ENCODE data around the gene ASIC2. TPM values are rescaled to one million over a fixed set of nuclear protein-coding genes. Genes with fewer than 3 reads are reported as not detected.

The ASIC2 gene
- total RNA-seq, 1 experiment from 2014 or later: 0.09 TPM

- Histone ChIP-seq H3K9me3 (ENCODE audit: insufficient read depth, low read depth) (no peaks in the 10 kb centered on the region), H3K4me2 (no peak overlapping the region), H3K79me2 (ENCODE audit: low read depth) (no peaks in the 10 kb centered on the region), H2AFZ (no peak overlapping the region), H3K27me3 (ENCODE audit: insufficient read depth, low read depth) (peaks cover 20% of the 10 kb centered on the region; the same call in 1 of the 2 replicates), H3K4me1 (replicated peaks; ENCODE audit: insufficient read depth) (no peaks in the 10 kb centered on the region), H3F3A (ENCODE audit: insufficient read depth, low read depth) (no peaks in the 10 kb centered on the region), H3K27ac (no peak overlapping the region), H3K4me3 (no peak overlapping the region), H3K9me2 (ENCODE audit: insufficient read depth) (no peaks in the 10 kb centered on the region), H4K20me1 (ENCODE audit: insufficient read depth) (no peaks in the 10 kb centered on the region), H3K36me3 (ENCODE audit: low read depth) (no peaks in the 10 kb centered on the region)
- peak; percentile 31 to 40 for DNase-seq
- no TSS peak for BruUV-seq (replicated peaks)
- intact Hi-C loops (cut with micrococcal nuclease; ENCODE audit: unreplicated experiment): loop anchor here (2.0 kb wide), 1 partner anchor 17 kb away; no protein-coding TSS in a partner anchor
- TF ChIP-seq EZH2 (IDR thresholded peaks at IDR 0.05; ENCODE audit: low read depth): no peak
- no peak for TF ChIP-seq CTCF (conservative IDR thresholded peaks at IDR 0.05)
- ChIA-PET CTCF (interaction anchor here (0.6 kb wide), 1 partner anchor 629 kb away, joined by 3 read pairs; no protein-coding TSS in a partner anchor), POLR2A (ENCODE audit: unreplicated experiment) (interaction anchor here (0.6 to 0.7 kb wide), 2 partner anchors 39 to 189 kb away, joined by 4 read pairs; no protein-coding TSS in a partner anchor)
These were observed 9.1 kb downstream of the ASIC2 start for GRCh38 chr17:33284022-33284421.

- Histone ChIP-seq H3K27ac (no peak overlapping the region), H3K9me2 (ENCODE audit: insufficient read depth) (no peaks in the 10 kb centered on the region), H3K4me3 (no peak overlapping the region), H3K79me2 (ENCODE audit: low read depth) (no peaks in the 10 kb centered on the region), H2AFZ (no peak overlapping the region), H3K4me2 (no peak overlapping the region), H4K20me1 (ENCODE audit: insufficient read depth) (no peaks in the 10 kb centered on the region), H3K27me3 (ENCODE audit: insufficient read depth, low read depth) (peaks cover 36% of the 10 kb centered on the region; the same call in 1 of the 2 replicates), H3K9me3 (ENCODE audit: insufficient read depth, low read depth) (no peaks in the 10 kb centered on the region), H3K36me3 (ENCODE audit: low read depth) (no peaks in the 10 kb centered on the region), H3F3A (ENCODE audit: insufficient read depth, low read depth) (no peaks in the 10 kb centered on the region), H3K4me1 (replicated peaks; ENCODE audit: insufficient read depth) (no peaks in the 10 kb centered on the region)
- TF ChIP-seq EZH2 (IDR thresholded peaks at IDR 0.05; ENCODE audit: low read depth): no peak
- no peak for TF ChIP-seq CTCF (conservative IDR thresholded peaks at IDR 0.05)
- intact Hi-C loops (cut with micrococcal nuclease; ENCODE audit: unreplicated experiment): no loop called here
- POLR2A ChIA-PET (ENCODE audit: unreplicated experiment): no interaction called here
- CTCF ChIA-PET: no interaction called here
- DNase-seq: no peak
- no TSS peak for BruUV-seq (replicated peaks)
These were observed 12.7 kb downstream of the ASIC2 start for GRCh38 chr17:33280162-33280943.

GRCh38 chr17:33277436-33278100 lies 15.5 kb downstream of the ASIC2 start:
- Histone ChIP-seq H3K27ac (no peak overlapping the region), H4K20me1 (ENCODE audit: insufficient read depth) (no peaks in the 10 kb centered on the region), H3K9me2 (ENCODE audit: insufficient read depth) (no peaks in the 10 kb centered on the region), H3K4me3 (no peak overlapping the region), H3K4me1 (replicated peaks; ENCODE audit: insufficient read depth) (no peaks in the 10 kb centered on the region), H2AFZ (no peak overlapping the region), H3K27me3 (ENCODE audit: insufficient read depth, low read depth) (peaks cover 29% of the 10 kb centered on the region; the same call in 1 of the 2 replicates), H3F3A (ENCODE audit: insufficient read depth, low read depth) (no peaks in the 10 kb centered on the region), H3K9me3 (ENCODE audit: insufficient read depth, low read depth) (no peaks in the 10 kb centered on the region), H3K4me2 (no peak overlapping the region), H3K36me3 (ENCODE audit: low read depth) (no peaks in the 10 kb centered on the region), H3K79me2 (ENCODE audit: low read depth) (no peaks in the 10 kb centered on the region)
- no TSS peak for BruUV-seq (replicated peaks)
- POLR2A ChIA-PET (ENCODE audit: unreplicated experiment): no interaction called here
- intact Hi-C loops (cut with micrococcal nuclease; ENCODE audit: unreplicated experiment): no loop called here
- no peak for DNase-seq
- CTCF ChIA-PET: no interaction called here
- TF ChIP-seq CTCF (conservative IDR thresholded peaks at IDR 0.05): no peak
- no peak for TF ChIP-seq EZH2 (IDR thresholded peaks at IDR 0.05; ENCODE audit: low read depth)
